Left colon (tissue), 2 donors: ENCODE measurements around the gene DOLPP1. TPM values are rescaled to one million over a fixed set of nuclear protein-coding genes. Genes with fewer than 3 reads are reported as not detected.
A peak's percentile ranks its signal among the peaks of the same experiment; 100 is the strongest.

Experiments
- ATAC-seq: fragments of 200-7000 bp; cut with Tn5 transposase; one replicate; pipeline ENCODE4 v1.9.1; 2020; ENCODE audit warnings: mild to moderate bottlenecking, moderate library complexity
- DNase-seq, 2 donors: peaks; one replicate each; pipeline ENCODE4 v3.0.0-alpha.2; 2020
- intact Hi-C, 2 donors: fragments of 100-400 bp; cut with DNase I in 1 of 2; cut with micrococcal nuclease in 1 of 2; formaldehyde crosslinking; loops; one replicate each; pipeline versions ENCODE4 v1.11.2 to v1.14.0; 2022; cut with DNase I, micrococcal nuclease
- total RNA-seq, 2 donors: library from RNA; stranded (reverse); fragmentation: NEBNext Ultra II Directional; extraction: Animal tissue kit (Norgen Biotek cat#: 25700); gene quantifications; one replicate each; pipeline ENCODE4 v1.2.1, GENCODE V29; 2021
- donor health status: DM: no; HTN: no; CAD: no.
- donor health status: DM: yes; HTN: yes; CAD: no.

DOLPP1 gene
- total RNA-seq, 2 donors from 2014 or later = 44.4 to 53.1 TPM

DNA sequence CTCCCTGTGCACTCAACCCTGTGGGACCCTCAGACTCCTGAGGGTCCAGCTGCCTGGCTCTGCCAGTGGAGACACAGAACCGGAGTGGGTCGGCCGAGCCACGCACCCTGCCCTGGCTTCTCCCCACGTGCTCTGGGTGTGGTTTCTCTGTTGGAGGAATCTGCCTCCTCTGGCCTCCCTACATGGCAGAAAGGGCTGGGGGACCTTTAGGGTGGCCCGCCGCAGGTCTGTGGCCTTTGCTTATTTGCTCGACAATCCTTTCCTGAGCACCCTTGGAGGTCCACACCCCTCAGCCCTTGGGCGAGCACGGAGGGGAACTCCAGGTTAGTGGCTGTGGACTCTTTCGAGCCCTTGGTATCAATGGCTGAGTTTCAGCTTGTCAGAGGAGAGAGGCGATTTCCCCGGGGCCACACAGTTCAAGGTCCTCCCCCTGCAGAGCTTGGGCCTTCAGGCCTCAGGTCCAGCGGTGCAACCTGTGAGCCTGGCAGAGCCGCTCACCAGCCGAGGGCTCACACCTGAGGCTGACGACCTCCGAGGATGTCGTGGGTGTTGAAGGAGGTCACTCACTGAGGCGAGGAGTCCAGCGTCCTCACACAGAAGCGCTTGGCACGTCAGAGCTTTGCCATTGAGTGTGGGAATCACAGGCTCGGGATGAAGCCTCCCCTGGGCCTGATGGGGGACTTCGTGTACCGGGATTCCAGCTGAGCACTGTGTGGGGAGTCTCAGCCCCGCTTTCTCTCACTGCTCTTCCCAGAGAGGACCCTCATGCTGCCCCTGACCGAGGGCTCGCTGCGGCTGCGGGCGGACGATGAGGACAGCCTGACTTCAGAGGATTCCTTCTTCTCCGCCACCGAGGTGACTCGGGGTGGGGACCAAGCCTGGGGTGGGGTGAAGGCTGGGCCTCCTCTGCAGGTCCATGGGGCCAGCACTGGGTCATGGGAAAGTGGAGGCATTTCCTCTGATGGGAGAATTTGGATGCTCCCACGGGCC is 20.8 kb upstream of the DOLPP1 start:
- intact Hi-C loops = no loop called here
- no peak for DNase-seq
- ATAC-seq = peak; percentile 9

DNA sequence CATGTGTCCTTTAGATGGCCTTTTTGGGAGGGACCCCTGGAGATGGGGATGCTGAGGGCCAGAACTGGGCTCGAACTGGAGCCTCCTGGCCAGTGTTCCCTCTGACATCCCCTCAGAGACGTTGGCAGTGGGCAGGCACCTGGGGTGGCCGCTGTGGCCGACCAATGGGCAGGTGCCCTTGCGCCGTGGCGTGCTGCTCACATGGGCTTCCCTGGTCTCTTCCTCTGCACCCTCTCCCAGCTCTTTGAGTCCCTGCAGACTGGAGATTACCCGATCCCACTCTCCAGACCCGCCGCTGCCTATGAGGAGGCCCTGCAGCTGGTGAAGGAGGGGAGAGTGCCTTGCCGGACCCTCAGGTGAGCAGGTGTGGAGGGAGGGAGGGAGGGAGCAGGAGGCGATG is 19.9 kb upstream of the DOLPP1 start:
- intact Hi-C loops = no loop called here
- no peak for ATAC-seq

DNA sequence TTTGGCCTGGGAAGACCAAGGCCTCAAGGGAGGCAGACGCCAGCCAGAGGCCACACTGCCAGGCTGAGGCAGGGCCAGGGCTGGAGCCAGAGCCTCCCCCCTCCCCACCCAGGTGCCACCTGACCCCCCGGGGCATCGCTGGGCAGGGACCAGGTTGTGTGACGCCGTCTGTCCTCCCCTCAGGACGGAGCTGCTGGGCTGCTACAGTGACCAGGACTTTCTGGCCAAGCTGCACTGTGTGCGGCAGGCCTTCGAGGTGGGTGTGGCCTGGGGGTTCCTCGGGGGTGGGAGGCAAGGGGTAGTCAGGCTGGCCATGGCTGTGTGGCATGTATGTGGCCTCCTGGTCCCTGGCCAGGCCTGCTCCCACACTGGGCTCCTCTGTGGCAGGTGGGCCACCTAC is 17.9 kb upstream of the DOLPP1 start:
- intact Hi-C loops = no loop called here
- DNase-seq (no peak), ATAC-seq (no peak)

More for the DNA sequence above, 19.9 kb upstream of the DOLPP1 start:
- no peak for DNase-seq

DNA sequence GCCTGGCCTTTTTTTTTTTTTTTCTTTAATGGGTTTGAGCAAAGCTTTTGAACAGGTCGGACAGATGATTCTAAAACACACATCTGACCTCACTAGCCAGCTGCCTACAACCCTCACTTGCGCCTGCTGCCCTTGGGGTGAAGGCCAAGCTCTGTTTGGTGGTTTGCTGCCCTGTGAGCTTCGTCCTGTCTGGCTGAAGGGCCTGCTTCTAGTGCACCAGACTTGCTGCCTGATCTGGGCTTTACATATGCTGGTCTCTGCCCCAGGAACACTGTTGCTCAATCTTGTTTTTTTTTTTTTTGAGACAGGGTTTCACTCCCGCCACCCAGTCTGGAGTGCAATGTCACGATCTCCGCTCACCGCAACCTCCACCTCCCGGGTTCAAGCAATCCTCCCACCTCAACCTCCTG is 16.4 kb upstream of the DOLPP1 start:
- ATAC-seq (no peak), DNase-seq (no peak)
- intact Hi-C loops = no loop called here

DNA sequence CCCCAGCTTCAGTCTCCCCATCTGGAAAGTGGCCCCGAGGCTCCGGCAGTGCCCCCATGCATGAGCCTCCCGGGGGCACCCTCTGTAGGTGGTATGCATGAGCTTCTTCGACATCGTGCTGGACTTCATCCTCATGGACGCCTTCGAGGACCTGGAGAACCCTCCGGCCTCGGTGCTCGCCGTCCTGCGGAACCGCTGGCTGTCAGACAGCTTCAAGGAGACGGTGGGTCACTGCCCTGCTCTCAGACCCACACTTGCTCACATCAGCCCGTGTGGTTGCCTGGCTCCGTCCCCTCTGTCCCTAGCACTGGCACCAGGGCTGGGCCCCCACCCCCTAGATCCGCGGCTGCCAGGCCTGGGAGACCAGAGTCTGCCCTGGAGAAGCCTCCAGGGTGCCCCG is 12.8 kb upstream of the DOLPP1 start:
- DNase-seq = no peak
- intact Hi-C loops = no loop called here
- no peak for ATAC-seq

DNA sequence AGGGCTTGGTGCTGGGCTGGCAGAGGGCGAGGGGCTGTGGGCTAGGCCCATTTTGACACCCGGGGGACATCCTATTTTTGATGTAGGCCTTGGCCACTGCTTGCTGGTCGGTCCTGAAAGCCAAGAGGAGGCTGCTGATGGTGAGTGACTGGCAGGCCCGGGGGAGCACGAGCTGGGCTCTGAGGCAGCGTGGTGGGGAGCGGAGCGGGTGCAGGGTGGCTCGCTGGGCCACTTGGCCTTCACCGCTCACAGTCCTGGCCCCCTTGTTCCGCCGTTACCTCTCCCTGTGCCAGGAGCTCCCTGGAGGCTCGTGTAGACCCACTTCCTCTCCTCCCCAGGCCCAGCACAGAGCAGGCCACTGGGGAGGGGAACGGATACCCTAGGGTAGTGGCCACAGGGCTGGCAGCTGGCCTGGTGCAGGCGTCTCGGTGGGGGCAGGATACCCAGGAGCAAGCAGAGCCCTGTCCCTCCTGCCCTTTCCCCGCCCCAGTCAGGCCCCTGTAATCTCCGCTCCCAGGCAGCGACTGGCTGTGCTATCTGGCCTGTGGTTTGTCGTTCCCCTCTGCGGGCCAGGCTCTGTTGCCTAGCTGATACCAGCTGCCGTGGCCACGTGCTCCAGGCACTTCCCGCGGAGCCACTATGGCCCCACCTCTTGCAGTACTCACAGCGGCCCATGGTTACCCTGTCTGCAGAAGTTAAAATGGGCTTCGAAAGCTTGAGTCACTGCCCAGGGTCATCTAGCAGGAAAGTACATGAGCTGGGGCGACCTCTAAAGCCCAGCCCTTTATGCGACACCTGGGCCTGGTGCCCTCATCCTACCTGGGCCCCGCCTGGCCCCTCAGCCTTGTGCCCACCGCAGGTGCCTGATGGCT is 11.7 kb upstream of the DOLPP1 start:
- DNase-seq = peak; percentile 68 to 70
- intact Hi-C loops = no loop called here
- peak; percentile 41 for ATAC-seq

DNA sequence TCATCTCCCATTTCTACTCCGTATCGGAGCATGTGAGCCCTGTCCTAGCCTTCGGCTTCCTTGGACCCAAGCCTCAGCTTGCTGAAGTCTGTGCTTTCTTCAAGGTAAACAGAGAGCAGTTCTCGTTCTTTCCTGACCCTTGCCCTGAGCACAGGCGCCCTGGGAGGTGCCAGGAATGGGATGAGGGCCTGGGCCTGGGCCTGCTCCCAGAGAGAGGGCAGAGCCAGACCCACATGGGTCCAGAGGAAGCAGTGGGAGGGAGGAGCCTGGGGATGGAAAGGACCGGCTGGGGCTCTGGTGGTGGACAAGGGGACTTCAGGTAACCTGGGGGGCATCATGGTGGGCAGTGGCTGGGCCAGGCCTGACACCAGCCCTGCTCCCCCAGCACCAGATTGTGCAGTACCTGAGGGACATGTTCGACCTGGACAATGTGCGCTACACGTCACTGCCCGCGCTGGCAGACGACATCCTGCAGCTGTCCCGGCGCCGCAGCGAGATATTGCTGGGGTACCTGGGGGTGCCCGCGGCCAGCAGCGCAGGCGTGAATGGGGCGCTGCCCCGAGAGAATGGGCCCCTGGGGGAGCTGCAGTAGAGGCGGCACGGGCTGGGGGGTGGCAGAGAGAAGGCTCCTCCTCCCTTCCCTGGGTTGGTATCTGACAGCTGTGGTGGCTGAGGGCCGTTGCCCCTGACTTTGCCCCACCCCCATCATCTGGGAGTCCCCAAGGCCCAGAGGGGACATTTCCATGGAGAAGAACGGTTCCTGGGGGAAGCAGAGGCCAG is 10.9 kb upstream of the DOLPP1 start:
- intact Hi-C loops = no loop called here
- no peak for DNase-seq
- peak; percentile 67 for ATAC-seq

DNA sequence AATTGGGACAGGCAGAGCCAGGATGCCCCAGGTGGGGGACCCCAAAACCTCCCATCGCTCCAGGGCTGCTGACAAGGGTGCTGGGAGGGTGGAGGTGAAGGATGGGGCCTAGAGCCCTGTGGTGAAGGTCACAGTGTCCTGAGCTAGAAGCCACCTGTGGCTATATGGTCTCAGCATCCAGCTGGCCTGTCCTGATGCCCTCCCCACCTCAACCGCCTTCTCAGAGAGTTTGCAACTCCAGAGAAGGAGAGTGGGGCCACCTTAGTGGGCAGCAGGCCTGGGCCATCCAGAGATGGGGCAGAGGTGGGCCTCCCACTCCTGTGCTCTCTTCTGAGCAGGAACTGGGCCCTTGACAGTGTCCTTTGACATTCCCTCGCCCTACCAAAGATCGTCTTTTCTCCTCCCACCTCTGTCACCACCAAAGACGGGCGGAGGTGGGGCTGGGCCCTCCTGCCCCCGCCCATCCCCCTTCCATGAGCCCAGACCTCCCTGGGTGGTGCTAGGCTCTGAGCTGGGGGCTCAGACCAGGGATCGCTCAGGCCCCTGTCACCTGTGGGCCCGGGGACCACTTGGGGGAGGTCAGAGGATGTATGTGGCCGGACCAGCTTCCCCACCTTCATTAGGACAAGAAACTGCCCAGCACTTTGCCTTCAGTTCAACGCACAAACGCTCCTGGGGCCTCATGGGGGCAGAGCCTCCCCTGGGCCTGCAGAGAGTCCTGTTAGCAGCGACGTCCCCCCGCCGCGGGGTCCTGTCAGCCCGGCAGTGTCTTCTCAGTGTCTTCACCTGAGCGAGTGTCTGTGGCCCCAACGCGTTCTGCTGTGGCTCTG is 10.0 kb upstream of the DOLPP1 start:
- DNase-seq (no peak), ATAC-seq (no peak)
- intact Hi-C loops = no loop called here

DNA sequence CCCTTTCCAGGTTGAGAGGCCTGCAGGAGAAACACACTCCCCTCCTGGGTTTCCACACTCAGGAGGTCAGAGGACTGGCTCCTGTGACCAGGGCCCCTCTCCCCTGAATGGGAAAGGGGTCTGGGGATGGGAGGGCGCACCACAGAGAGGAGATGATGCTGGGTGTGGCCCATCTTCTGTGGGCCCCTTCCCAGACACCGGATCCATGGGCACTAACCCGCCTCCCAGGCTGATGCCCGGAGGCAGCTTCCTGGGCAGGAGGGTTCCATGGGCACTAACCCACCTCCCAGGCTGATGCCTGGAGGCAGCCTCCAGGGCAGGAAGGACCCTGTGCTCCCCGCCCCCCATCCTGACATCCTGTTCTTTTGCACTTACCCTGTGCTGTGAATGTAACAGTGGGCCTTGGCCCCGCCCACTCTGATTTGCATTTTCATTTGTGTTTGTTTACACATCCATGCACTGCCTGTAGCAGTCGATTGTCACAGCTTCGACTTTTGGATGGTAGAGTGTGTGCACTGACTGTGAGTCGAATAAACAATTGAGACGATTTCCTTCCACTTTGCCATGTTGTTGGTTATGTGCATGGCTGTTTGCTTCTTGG is 9.3 kb upstream of the DOLPP1 start:
- DNase-seq (peak in 1 of 2 donors; percentile 40), ATAC-seq (no peak)
- intact Hi-C loops = no loop called here

DNA sequence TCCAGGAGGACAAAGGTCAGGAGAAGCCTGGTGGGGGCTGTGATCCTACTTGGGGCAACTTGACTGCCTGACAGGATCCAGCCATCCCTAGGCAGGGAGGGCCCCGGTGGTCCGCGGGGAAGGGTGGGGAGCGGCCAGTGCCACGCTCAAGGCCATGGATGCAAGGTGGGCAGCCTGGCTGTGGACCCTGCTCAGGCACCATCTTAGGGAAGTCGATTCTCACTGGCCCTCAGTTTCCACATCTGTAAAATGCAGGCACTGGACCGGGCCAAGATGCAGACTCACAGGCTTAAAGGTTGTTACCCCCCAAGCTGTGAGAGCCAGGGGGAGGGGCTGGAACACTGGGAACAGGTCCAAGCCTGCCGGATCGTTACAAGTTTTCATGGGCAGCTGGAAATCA is 8.7 kb upstream of the DOLPP1 start:
- DNase-seq = no peak
- ATAC-seq = no peak
- intact Hi-C loops = no loop called here

DNA sequence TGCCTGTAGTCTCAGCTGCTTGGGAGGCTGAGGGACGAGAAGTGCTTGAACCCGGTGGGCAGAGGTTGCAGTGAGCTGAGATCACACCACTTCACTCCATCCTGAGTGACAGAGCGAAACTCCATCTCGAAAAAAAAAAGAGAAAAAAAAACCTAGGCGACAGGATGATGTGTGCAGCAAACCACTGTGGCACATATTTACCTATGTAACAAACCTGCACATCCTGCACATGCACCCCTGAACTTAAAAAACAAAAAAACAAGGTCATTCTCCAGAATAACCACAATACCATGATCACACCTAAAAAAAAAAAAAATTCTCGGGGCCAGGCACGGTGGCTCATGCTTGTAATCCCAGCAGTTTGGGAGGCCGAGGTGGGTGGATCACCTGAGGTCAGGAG is 7.5 kb upstream of the DOLPP1 start:
- ATAC-seq = no peak
- DNase-seq = no peak
- intact Hi-C loops = no loop called here

DNA sequence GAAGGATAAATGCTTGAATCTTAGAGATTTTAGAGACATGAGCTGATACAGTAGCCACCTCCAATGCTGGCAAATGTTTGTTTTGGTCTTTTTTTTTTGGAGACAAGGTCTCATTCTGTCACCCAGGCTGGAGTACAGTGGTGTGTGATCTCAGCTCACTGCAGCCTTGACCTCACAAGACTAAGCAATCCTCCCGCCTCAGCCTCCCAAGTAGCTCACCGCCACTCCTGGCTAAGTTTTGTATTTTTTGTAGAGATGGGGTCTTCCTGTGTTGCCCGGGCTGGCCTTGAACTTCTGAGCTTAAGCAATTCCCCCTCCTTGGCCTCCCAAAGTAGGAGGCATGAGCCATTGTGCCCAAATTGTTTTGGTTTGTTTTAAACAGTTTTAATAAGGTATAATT is 6.8 kb upstream of the DOLPP1 start:
- DNase-seq (no peak), ATAC-seq (no peak)
- intact Hi-C loops = no loop called here

DNA sequence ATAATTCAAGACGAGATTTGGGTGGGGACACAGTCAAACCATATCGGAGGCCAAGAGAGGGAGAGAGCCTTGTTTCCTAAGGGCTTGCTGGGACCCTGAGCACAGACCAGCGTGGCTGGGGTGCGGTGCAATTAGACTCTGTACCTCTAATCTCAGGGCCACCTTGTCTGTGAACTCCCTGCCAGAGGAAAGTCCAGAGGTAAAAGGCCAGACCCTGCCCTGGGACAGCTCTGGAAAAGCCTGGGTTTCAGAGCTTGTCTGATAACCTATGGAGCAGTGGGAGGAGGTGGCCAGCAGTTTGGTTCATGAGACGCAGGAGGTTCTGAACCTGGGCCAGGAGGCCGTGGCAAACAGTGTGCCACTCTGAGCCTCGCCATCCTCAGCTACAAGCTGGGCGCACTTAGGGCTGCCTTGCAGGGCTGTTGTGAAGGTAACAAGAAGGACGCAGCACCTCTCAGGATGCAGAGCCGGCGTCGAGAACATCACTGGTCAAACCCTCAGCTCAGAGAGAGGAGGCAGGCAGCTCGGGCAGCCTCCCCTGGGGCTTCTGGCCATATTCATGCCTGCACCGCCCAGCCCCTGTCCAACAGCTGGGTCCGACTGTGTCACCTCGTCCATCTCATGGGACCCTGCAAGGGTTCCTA is 4.8 kb upstream of the DOLPP1 start:
- ATAC-seq (peak; percentile 37), DNase-seq (peak in 1 of 2 donors; percentile 39)
- intact Hi-C loops = no loop called here

DNA sequence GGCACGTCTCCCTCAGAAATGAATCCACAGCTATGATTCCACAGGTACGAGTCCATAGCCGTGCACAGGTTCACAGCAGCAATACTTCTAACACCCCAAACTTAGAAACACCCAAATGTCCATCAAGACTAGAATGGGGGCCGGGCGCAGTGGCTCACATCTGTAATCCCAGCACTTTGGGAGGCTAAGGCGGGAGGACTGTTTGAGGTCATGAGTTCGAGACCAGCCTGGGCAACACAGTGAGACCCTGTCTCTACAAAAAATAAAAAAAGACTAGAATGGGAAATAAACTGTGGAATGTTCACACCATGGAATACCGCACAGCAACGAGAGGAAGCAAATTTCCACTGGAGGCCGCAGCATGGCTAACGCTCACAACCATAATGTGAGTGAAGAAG is 4.3 kb upstream of the DOLPP1 start:
- ATAC-seq (no peak), DNase-seq (no peak)
- intact Hi-C loops = no loop called here

DNA sequence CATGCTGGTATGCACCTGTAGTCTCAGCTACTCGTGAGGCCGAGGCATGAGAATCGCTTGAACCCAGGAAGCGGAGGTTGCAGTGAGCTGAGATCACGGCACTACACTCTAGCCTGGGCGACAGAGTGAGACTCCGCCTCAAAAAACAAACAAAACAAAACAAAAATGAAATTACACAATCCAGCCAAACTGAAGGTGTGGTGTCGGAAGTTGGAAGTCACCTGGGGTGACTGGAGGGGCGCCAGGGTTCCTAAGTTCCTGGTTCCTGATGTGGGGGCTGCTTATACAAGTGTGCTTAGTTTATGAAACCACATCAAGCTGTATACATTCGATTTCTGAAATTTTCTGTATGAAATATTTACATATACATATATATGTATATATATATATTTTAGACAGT is 3.7 kb upstream of the DOLPP1 start:
- intact Hi-C loops = no loop called here
- peak; percentile 74 to 78 for DNase-seq
- peak; percentile 21 for ATAC-seq

DNA sequence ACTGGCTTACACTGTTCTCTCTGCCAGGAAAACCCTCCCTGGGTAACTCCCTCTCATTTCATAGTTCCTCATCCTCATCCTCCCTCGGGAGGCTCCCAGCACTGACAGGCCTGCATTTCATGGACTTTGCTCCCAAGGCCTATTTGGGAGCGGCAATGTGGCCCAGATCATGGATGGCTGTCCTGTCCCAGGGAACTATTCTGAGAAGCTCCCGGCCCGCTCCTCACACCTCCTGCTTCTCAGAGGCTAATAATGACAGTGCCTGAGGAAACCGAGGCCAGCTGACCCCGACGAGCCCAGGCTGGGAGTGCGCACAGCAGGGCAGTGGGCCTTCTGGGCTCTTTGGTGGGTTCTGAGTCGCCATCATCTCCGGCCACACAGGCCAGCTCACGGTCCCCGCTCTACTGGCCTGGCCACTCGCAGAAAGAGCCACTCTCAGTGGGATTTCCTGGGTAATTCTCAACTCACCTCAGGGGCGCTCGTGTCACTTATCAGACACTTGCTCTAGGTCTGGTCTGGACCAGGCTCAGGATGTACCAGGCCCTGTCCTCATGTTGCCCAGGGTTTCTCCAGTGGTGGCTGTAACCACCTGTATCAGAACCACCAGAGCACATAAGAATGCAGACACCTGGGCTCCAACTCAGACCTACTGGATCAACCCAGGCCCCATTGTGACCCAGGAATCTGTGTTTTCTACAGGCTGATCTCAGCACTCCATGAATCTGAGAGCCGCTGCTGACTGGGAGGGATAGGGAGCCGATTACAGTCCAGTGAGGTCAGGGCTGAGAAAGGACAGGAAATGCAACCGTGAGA is 2.0 kb upstream of the DOLPP1 start:
- ATAC-seq = peak; percentile 49
- peak; percentile 69 to 80 for DNase-seq
- intact Hi-C loops = no loop called here

DNA sequence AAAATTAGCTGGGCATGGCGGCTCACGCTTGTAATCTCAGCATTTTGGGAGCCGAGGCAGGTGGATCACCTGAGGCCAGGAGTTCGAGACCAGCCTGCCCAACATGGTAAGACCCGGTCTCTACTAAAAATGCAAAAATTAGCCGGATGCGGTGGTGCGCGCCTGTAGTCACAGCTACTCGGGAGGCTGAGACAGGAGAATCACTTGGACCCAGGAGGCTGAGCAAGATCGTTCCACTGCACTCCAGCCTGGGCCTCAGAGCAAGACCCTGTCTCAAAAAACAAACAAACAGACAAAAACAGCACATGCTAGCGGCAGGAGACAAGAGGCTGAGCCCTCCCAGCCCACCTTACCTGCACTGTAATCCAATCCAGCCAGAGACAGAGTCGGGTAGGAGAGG is 1.1 kb upstream of the DOLPP1 start:
- no peak for ATAC-seq
- DNase-seq = no peak
- intact Hi-C loops = no loop called here
